Liver (tissue), 9 donors: Measurements from ENCODE around the gene PEX5L. TPM values are rescaled to one million over a fixed set of nuclear protein-coding genes. Genes with fewer than 3 reads are reported as not detected.

ENCODE experiments used
- DNase-seq: peaks from one replicate; pipeline ENCODE4 v3.0.0-alpha.2; 2017; ENCODE audit warnings: low spot score
- H3K27ac ChIP-seq, 2 donors: one replicate each; pipeline ENCODE4 v1.7.0; 2013; ENCODE audit warnings: inconsistent platforms in 2 of 2, low read length in 2 of 2, control low read depth in 1 of 2, low read depth in 1 of 2, mild to moderate bottlenecking in 1 of 2
- H3K27me3 ChIP-seq, 4 donors: one replicate each; pipeline versions ENCODE4 v1.6.1 to v1.7.0; 2013; ENCODE audit warnings: low read length in 3 of 4, inconsistent platforms in 1 of 4, mild to moderate bottlenecking in 1 of 4, moderate library complexity in 1 of 4; ENCODE audit not compliant: control insufficient read depth in 4 of 4, insufficient read depth in 4 of 4
- H3K36me3 ChIP-seq, 4 donors: one replicate each; pipeline versions ENCODE4 v1.6.1 to v1.7.0; 2013; ENCODE audit warnings: low read length in 3 of 4, mild to moderate bottlenecking in 3 of 4, low read depth in 1 of 4, moderate library complexity in 1 of 4; ENCODE audit not compliant: control insufficient read depth in 4 of 4, insufficient read depth in 3 of 4
- H3K4me1 ChIP-seq, 4 donors: one replicate each; pipeline versions ENCODE4 v1.6.1 to v1.7.0; 2013; ENCODE audit warnings: low read length in 3 of 4, mild to moderate bottlenecking in 3 of 4, moderate library complexity in 1 of 4; ENCODE audit not compliant: control insufficient read depth in 4 of 4, insufficient read depth in 4 of 4
- H3K4me3 ChIP-seq, 3 donors: one replicate each; pipeline versions ENCODE4 v1.6.1 to v1.7.0; 2013; ENCODE audit warnings: low read length in 3 of 3, control low read depth in 1 of 3, low read depth in 1 of 3, mild to moderate bottlenecking in 1 of 3
- H3K9ac ChIP-seq, 2 donors: one replicate each; pipeline ENCODE4 v1.7.0; 2013; ENCODE audit warnings: low read length in 2 of 2, mild to moderate bottlenecking in 2 of 2, moderate library complexity in 2 of 2, control low read depth in 1 of 2, low read depth in 1 of 2
- H3K9me3 ChIP-seq, 4 donors: one replicate each; pipeline versions ENCODE4 v1.6.1 to v1.7.0; 2013; ENCODE audit warnings: low read length in 3 of 4; ENCODE audit not compliant: control insufficient read depth in 4 of 4
- EGR1 ChIP-seq, 2 donors: IDR thresholded peaks; 2 replicates each; pipeline ENCODE4 v1.6.1; 2016 to 2018; ENCODE audit warnings: antibody characterized with exemption in 2 of 2, low read depth in 2 of 2
- FOXA1 ChIP-seq: IDR thresholded peaks from 2 replicates; pipeline ENCODE4 v1.6.1; 2016; ENCODE audit warnings: antibody characterized with exemption
- FOXA2 ChIP-seq: IDR thresholded peaks from 2 replicates; pipeline ENCODE4 v1.6.1; 2016; ENCODE audit warnings: antibody characterized with exemption
- GABPA ChIP-seq, 2 donors: IDR thresholded peaks in 1 of 2; conservative IDR thresholded peaks in 1 of 2; 2 replicates each; pipeline ENCODE4 v1.6.1; 2016; ENCODE audit warnings: antibody characterized with exemption in 2 of 2, mild to moderate bottlenecking in 1 of 2, moderate library complexity in 1 of 2
- HNF4A ChIP-seq, 2 donors: conservative IDR thresholded peaks; 2 replicates each; pipeline ENCODE4 v1.6.1; 2016; ENCODE audit warnings: antibody characterized with exemption in 2 of 2, mild to moderate bottlenecking in 2 of 2
- HNF4G ChIP-seq: IDR thresholded peaks from 2 replicates; pipeline ENCODE4 v1.6.1; 2016; ENCODE audit warnings: antibody characterized with exemption
- JUND ChIP-seq, 2 donors: IDR thresholded peaks; 2 replicates each; pipeline ENCODE4 v1.6.1; 2016; ENCODE audit warnings: antibody characterized with exemption in 2 of 2
- NR2F2 ChIP-seq: IDR thresholded peaks from 2 replicates; pipeline ENCODE4 v1.6.1; 2016; ENCODE audit warnings: antibody characterized with exemption
- RAD21 ChIP-seq, 2 donors: IDR thresholded peaks; 2 replicates each; pipeline ENCODE4 v1.6.1; 2016; ENCODE audit warnings: antibody characterized with exemption in 2 of 2, mild to moderate bottlenecking in 2 of 2
- RXRA ChIP-seq, 2 donors: IDR thresholded peaks; 2 replicates each; pipeline ENCODE4 v1.6.1; 2017 to 2018; ENCODE audit warnings: antibody characterized with exemption in 2 of 2, mild to moderate bottlenecking in 1 of 2
- SP1 ChIP-seq: IDR thresholded peaks from 2 replicates; pipeline ENCODE4 v1.6.1; 2018; ENCODE audit warnings: antibody characterized with exemption, mild to moderate bottlenecking
- TAF1 ChIP-seq: conservative IDR thresholded peaks from 2 replicates; pipeline ENCODE4 v1.6.1; 2016; ENCODE audit warnings: antibody characterized with exemption, mild to moderate bottlenecking
- YY1 ChIP-seq: IDR thresholded peaks from 2 replicates; pipeline ENCODE4 v1.6.1; 2016; ENCODE audit warnings: antibody characterized with exemption, mild to moderate bottlenecking
- WGBS: extraction: QIAGEN DNeasy Blood & Tissue Kit; methylation state at CpG from one replicate; pipeline ENCODE4 v1.1.7; 2013; 5-methylcytosine and 5-hydroxymethylcytosine counted together
- polyA plus RNA-seq, 2 donors: library from polyadenylated mRNA; stranded (reverse) in 1 of 2; unstranded in 1 of 2; fragments of 200-250 nt in 1 of 2; fragments of >200 nt in 1 of 2; fragmentation: Nextera tagmentation in 1 of 2; extraction: Ambion mirVana in 1 of 2; gene quantifications; one replicate each; pipeline versions ENCODE4 v1.2.1 to v1.2.3, GENCODE V29; 2013 to 2015
- total RNA-seq, 2 donors: library from RNA; depleted of rRNA; stranded (reverse); fragments of >200 nt; gene quantifications; one replicate each; pipeline ENCODE4 v1.2.3, GENCODE V29; 2014
- TF ChIP-seq, protein P1 (sequence below): IDR thresholded peaks from 2 replicates; pipeline ENCODE4 v1.6.1; 2016; ENCODE audit warnings: antibody characterized with exemption
- TF ChIP-seq, protein P2 (sequence below): fragments of 150-350 bp; IDR thresholded peaks from 2 replicates; pipeline ENCODE4 v1.5.1; 2017; ENCODE audit warnings: improper control_type of control experiment, low read depth, low read length; ENCODE audit not compliant: missing input control
- TF ChIP-seq, protein P3 (sequence below): IDR thresholded peaks from 2 replicates; pipeline ENCODE4 v1.6.1; 2016; ENCODE audit warnings: antibody characterized with exemption
- TF ChIP-seq, protein P4 (sequence below): IDR thresholded peaks from 2 replicates; pipeline ENCODE4 v1.6.1; 2016; ENCODE audit warnings: antibody characterized with exemption
- TF ChIP-seq, protein P5 (sequence below): IDR thresholded peaks from 2 replicates; pipeline ENCODE4 v1.6.1; 2016; ENCODE audit warnings: antibody characterized with exemption, mild to moderate bottlenecking
- donor health status: healthy.
- donor health status: healthy.
- donor health status: healthy.
- donor health status: healthy.
- donor health status: healthy.

PEX5L gene
- total and polyA plus RNA-seq, 4 donors: 0.03 TPM; not detected in 3

DNA sequence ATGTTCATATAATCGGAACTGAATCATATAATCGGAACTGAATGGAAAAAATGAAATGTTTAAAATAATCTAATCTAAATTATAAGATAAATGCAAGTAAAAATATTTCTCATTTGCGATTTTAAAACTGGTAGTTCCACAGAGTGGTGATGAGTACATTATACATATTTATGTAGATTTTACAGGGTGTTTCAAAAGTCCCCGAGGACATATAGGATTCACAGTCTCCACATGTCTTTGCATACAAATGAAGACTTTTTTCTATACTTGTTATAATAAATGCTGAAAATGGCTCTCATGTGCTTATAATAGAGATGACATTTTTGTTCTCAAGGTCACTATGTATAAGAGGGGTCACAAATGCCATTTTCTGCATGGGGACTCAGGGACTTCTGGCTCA, 139.5 kb downstream of the PEX5L start:
- no peak overlapping the region for H3K27ac ChIP-seq
- DNase-seq: no peak
- H3K27me3 ChIP-seq: peaks cover 0 to 3% (median 1%) of the 10 kb centered on the region in 4 donors
- WGBS: 78% methylated on average over 4 of the region's 4 CpGs
- H3K36me3 ChIP-seq: no peaks in the 10 kb centered on the region
- no peak overlapping the region for H3K9ac ChIP-seq
- no peak overlapping the region for H3K4me3 ChIP-seq
- TF ChIP-seq RXRA (IDR thresholded peaks at IDR 0.05) (no peak), FOXA2 (no peak), NR2F2 (no peak), YY1 (no peak), JUND (IDR thresholded peaks at IDR 0.05) (no peak), SP1 (no peak), EGR1 (IDR thresholded peaks at IDR 0.05; ENCODE audit: low read depth in 2 of 2) (no peak), GABPA (IDR thresholded peaks at IDR 0.05 in 1 of 2, conservative IDR thresholded peaks at IDR 0.05 in 1 of 2) (no peak), FOXA1 (no peak), HNF4G (no peak), HNF4A (conservative IDR thresholded peaks at IDR 0.05) (no peak), TAF1 (no peak), RAD21 (IDR thresholded peaks at IDR 0.05) (no peak)
- TF ChIP-seq, protein P1, sequence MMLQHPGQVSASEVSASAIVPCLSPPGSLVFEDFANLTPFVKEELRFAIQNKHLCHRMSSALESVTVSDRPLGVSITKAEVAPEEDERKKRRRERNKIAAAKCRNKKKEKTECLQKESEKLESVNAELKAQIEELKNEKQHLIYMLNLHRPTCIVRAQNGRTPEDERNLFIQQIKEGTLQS: no peak
- TF ChIP-seq, protein P2, sequence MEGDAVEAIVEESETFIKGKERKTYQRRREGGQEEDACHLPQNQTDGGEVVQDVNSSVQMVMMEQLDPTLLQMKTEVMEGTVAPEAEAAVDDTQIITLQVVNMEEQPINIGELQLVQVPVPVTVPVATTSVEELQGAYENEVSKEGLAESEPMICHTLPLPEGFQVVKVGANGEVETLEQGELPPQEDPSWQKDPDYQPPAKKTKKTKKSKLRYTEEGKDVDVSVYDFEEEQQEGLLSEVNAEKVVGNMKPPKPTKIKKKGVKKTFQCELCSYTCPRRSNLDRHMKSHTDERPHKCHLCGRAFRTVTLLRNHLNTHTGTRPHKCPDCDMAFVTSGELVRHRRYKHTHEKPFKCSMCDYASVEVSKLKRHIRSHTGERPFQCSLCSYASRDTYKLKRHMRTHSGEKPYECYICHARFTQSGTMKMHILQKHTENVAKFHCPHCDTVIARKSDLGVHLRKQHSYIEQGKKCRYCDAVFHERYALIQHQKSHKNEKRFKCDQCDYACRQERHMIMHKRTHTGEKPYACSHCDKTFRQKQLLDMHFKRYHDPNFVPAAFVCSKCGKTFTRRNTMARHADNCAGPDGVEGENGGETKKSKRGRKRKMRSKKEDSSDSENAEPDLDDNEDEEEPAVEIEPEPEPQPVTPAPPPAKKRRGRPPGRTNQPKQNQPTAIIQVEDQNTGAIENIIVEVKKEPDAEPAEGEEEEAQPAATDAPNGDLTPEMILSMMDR: no peak
- TF ChIP-seq, protein P3, sequence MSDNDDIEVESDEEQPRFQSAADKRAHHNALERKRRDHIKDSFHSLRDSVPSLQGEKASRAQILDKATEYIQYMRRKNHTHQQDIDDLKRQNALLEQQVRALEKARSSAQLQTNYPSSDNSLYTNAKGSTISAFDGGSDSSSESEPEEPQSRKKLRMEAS: no peak
- TF ChIP-seq, protein P4, sequence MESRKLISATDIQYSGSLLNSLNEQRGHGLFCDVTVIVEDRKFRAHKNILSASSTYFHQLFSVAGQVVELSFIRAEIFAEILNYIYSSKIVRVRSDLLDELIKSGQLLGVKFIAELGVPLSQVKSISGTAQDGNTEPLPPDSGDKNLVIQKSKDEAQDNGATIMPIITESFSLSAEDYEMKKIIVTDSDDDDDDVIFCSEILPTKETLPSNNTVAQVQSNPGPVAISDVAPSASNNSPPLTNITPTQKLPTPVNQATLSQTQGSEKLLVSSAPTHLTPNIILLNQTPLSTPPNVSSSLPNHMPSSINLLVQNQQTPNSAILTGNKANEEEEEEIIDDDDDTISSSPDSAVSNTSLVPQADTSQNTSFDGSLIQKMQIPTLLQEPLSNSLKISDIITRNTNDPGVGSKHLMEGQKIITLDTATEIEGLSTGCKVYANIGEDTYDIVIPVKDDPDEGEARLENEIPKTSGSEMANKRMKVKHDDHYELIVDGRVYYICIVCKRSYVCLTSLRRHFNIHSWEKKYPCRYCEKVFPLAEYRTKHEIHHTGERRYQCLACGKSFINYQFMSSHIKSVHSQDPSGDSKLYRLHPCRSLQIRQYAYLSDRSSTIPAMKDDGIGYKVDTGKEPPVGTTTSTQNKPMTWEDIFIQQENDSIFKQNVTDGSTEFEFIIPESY: no peak
- TF ChIP-seq, protein P5, sequence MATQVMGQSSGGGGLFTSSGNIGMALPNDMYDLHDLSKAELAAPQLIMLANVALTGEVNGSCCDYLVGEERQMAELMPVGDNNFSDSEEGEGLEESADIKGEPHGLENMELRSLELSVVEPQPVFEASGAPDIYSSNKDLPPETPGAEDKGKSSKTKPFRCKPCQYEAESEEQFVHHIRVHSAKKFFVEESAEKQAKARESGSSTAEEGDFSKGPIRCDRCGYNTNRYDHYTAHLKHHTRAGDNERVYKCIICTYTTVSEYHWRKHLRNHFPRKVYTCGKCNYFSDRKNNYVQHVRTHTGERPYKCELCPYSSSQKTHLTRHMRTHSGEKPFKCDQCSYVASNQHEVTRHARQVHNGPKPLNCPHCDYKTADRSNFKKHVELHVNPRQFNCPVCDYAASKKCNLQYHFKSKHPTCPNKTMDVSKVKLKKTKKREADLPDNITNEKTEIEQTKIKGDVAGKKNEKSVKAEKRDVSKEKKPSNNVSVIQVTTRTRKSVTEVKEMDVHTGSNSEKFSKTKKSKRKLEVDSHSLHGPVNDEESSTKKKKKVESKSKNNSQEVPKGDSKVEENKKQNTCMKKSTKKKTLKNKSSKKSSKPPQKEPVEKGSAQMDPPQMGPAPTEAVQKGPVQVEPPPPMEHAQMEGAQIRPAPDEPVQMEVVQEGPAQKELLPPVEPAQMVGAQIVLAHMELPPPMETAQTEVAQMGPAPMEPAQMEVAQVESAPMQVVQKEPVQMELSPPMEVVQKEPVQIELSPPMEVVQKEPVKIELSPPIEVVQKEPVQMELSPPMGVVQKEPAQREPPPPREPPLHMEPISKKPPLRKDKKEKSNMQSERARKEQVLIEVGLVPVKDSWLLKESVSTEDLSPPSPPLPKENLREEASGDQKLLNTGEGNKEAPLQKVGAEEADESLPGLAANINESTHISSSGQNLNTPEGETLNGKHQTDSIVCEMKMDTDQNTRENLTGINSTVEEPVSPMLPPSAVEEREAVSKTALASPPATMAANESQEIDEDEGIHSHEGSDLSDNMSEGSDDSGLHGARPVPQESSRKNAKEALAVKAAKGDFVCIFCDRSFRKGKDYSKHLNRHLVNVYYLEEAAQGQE: no peak
- no peaks in the 10 kb centered on the region for H3K9me3 ChIP-seq
- H3K4me1 ChIP-seq: no peaks in the 10 kb centered on the region
